ENCODE results near the gene SEPTIN1.
"Not testable (repeated sequence)": the region's sequence is repeated elsewhere in the genome, so short reads cannot be mapped to it uniquely, and the experiment has no call there.

The SEPTIN1 gene

DNA sequence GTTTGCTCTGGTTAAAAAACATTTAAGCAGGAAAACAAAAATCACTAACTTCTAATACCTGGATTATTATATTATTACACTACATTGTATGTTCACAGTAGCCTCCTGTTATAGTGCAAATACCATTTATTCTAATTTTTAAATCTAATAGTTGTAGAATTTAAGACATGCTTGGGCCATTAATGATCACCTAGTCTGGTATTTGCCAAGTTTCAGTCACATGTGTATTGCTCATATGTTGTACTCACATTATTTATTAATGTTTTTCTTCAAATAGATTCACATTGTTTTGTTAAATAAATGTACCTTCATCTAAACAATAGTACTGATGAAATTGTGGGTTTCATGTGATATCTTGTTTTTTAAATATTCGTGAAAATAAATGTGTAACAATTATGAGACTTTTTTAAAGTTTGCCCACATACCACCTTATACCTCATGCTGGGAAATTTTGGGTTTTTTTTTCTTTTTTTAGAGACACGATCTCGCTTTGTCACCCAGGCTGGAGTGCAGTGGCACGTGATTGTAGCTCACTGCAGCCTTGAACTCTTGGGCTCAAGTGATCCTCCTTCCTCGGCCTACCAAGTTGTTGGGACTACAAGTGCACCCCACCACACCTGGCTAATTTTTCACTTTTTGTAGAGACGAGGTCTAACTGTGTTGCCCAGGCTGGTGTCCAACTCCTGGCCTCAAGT, 30.9 kb upstream of the SEPTIN1 start:
- Mint-ChIP-seq H3K27ac (no peak overlapping the region), H3K27me3 (no peaks in the 10 kb centered on the region), H3K9me3 (no peaks in the 10 kb centered on the region), H3K4me3 (no peak overlapping the region), H3K36me3 (peaks cover 16% of the 10 kb centered on the region), H3K4me1 (peaks cover 38% of the 10 kb centered on the region)
- no peak for DNase-seq
- CTCF ChIA-PET = no interaction called here

DNA sequence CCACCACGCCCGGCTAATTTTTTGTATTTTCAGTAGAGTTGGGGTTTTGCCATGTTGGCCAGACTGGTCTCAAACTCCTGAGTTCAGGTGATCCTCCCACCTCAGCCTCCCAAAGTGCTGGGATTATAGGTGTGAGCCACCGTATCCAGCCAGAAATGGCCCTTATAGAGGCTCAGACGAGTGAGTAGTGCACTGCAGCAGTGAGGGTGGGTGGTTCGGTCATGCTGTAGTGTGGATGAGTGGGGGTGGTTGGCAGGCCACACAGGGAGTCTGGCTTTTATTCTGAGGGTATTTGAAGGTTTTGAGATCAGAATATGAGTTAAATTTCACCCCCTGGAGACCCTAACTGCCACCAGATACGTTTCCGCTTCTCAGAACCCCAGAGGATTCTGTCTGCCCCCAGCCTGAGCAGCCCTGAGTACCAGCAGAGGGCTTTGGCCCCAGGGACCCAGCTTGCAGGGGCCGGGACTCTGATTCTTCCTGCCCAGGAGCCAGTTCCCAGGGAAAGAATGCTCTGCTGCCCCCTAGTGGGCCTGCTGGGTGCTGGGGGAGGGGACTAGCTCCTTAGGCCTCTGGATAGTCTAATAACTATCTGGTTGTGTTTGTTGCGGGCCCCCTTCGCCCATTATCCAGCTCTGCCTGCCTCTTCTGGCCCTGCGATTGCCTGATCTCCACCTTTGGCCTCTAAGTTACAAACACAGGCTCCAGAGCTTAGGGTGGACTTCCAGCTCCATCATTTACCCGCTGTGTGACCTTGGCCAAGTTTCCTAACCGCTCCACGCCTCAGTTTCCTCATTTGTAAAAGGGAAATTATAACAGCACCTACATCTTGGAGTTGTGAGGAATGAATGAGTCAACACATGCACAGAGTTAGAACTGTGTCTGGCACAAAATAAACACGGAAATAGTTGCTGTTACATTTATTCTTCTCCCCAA, 27.0 kb upstream of the SEPTIN1 start:
- H3K9me3 Mint-ChIP-seq = no peaks in the 10 kb centered on the region
- CTCF ChIA-PET = interaction anchor here (0.6 to 2.5 kb wide), 29 partner anchors 9 to 377 kb away, joined by 3 to 19 read pairs (median 4); partner anchors contain the start of genes CD2BP2, TBX6, ZNF48 and ZNF688
- H3K27me3 Mint-ChIP-seq = peaks cover 5% of the 10 kb centered on the region
- DNase-seq = peak; percentile 95
- H3K36me3 Mint-ChIP-seq = peaks cover 14% of the 10 kb centered on the region
- peaks cover 31% of the 10 kb centered on the region for H3K4me1 Mint-ChIP-seq
- no peak overlapping the region for H3K27ac Mint-ChIP-seq
- no peak overlapping the region for H3K4me3 Mint-ChIP-seq

DNA sequence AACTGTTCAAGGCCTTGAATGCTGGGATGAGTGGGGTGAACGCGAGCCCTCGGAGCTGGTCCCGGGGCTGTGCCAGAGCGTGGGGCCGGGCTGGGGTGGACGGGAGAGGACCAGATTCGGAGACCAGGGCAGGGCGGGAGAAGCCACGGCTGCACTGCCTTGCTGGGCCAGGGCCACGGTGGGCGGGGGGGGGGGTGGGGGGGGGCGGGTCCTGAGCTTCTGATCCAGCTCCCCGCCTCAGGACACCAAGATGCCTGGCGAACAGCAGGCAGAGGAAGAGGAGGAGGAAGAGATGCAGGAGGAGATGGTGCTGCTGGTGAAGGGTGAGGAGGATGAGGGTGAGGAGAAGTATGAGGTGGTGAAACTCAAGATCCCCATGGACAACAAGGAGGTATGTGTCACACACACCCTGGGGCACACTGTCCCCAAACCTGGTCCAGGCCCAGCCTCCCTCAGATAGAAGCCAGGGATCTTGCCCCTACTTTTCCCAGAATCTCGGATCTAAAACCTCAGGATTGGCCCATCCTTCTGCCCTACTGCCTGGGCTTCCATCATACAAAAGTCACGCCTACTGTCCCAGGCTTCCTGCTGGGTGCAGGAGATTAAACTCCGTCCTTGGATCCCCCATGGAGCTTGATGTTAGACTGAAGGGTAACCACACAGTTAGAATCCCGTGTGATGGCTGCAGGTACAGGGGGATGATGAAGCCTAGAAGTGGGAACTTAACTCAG, 25.6 kb upstream of the SEPTIN1 start:
- H3K27me3 Mint-ChIP-seq = peaks cover 16% of the 10 kb centered on the region
- H3K36me3 Mint-ChIP-seq = peaks cover 8% of the 10 kb centered on the region
- DNase-seq = no peak
- peak overlapping the region; percentile 71 for H3K27ac Mint-ChIP-seq
- CTCF ChIA-PET = interaction anchor here (1.0 to 2.5 kb wide), 11 partner anchors 10 to 316 kb away, joined by 3 to 19 read pairs (median 4); partner anchors contain the start of genes TBX6 and ZNF48
- H3K9me3 Mint-ChIP-seq = no peaks in the 10 kb centered on the region
- H3K4me3 Mint-ChIP-seq = peak overlapping the region; percentile 81
- peaks cover 31% of the 10 kb centered on the region for H3K4me1 Mint-ChIP-seq

DNA sequence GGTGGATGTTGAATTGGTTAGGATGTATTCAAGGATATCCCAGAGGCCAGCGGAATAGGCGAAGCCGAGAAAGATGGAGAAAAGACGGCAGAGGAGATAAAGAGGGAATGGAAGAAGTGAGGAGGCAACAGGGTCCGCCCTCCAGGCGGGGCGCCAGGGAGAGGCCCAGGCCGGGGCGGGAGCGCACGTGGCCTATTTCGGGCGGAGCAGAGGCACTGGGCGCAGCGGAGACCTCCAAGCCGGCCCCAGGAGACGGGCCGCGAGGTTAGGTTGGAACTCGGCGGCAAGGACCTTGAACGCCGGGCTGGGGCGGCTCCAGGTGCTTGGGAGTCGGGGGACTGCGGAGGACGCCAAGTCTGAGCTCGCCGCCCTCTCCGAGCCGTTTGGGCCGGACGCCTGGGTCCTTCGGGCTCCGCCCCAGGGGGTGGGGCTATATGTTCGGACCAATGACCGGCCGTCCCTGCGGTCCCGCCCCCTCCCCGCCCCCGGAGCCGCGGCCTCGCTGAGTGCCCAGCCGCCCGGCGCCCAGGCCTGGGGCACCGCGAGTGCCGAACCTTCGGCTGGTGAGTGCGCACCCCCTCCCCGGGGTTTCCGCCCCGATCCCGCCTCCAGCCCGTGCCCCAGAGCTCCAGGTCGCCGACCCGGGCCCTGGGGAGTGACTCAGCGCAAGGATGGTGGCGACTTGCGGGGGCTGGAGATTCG, 24.9 kb upstream of the SEPTIN1 start, which contains the start of gene ZNF771:
Gene ZNF771 (plus strand): TSS at position 505 of the 702 bp plus-strand sequence. CDS start 448 bp downstream, outside the sequence.
- H3K9me3 Mint-ChIP-seq = no peaks in the 10 kb centered on the region
- peaks cover 30% of the 10 kb centered on the region for H3K4me1 Mint-ChIP-seq
- peak within 1 kb of the TSS; percentile 88 for H3K27ac Mint-ChIP-seq
- peaks cover 7% of the 10 kb centered on the region for H3K36me3 Mint-ChIP-seq
- DNase-seq = peak; percentile 94
- peak within 1 kb of the TSS; percentile 81 for H3K4me3 Mint-ChIP-seq
- CTCF ChIA-PET = interaction anchor here (0.9 to 1.7 kb wide), 9 partner anchors 10 to 315 kb away, joined by 3 to 6 read pairs (median 3); partner anchors contain the start of gene ZNF48
- peaks cover 23% of the 10 kb centered on the region for H3K27me3 Mint-ChIP-seq

DNA sequence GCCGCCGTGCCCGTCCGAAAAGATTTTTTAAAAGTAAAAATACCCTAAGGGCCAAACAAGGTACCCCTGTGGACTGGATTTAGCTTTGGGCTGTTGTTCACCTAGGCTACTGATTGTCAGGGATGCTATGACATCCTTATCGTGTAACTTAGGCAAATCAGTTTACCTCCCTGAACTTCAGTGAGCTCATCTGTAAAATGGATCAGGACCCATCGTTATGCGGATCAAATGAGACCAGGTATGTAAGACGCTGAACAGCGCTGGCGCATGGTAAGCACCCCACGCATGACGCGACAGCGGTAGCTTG, 24.4 kb upstream of the SEPTIN1 start:
- CTCF ChIA-PET = interaction anchor here (0.9 to 1.7 kb wide), 8 partner anchors 11 to 314 kb away, joined by 3 to 6 read pairs (median 4); partner anchors contain the start of gene ZNF48
- H3K27me3 Mint-ChIP-seq = peaks cover 25% of the 10 kb centered on the region
- peak overlapping the region; percentile 81 for H3K4me3 Mint-ChIP-seq
- H3K27ac Mint-ChIP-seq = peak overlapping the region; percentile 88
- no peak for DNase-seq
- no peaks in the 10 kb centered on the region for H3K9me3 Mint-ChIP-seq
- peaks cover 26% of the 10 kb centered on the region for H3K4me1 Mint-ChIP-seq
- H3K36me3 Mint-ChIP-seq = peaks cover 2% of the 10 kb centered on the region

DNA sequence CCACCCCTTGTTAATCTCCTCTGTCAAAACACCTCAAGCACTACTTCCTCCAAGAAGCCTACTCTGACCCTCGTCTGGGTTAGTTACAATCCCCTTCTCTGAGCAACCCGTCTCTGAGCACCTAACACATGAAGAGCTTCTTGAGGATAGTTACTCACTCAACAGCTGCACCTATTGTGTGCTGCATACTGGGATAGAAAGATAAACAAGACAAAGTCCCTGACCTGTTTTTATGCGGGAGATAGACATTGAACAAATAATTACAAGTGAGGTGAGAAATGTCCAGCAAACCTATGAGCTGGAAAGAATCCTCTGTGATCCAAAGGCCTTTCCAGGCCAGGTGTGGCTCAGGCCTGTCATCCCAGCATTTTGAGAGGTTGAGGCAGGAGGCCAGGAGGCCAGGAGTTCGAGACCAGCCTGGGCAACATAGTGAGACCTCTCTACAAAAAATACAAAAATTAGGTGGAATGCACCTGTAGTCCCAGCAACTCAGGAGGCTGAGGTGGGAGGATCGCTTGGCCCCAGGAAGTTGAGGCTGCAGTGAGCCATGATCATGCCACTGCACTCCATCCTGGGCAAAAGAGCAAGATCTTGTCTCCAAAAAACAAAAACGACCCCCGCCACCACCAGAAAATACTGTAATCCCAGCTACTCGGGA, 19.5 kb upstream of the SEPTIN1 start:
- CTCF ChIA-PET = interaction anchor here (1.1 kb wide), 1 partner anchor 19 kb away, joined by 4 read pairs; no protein-coding TSS in a partner anchor
- H3K36me3 Mint-ChIP-seq = peaks cover 17% of the 10 kb centered on the region
- DNase-seq = no peak
- H3K27me3 Mint-ChIP-seq = peaks cover 34% of the 10 kb centered on the region
- H3K27ac Mint-ChIP-seq = no peak overlapping the region
- H3K9me3 Mint-ChIP-seq = no peaks in the 10 kb centered on the region
- H3K4me3 Mint-ChIP-seq = peak overlapping the region; percentile 78
- peaks cover 33% of the 10 kb centered on the region for H3K4me1 Mint-ChIP-seq

DNA sequence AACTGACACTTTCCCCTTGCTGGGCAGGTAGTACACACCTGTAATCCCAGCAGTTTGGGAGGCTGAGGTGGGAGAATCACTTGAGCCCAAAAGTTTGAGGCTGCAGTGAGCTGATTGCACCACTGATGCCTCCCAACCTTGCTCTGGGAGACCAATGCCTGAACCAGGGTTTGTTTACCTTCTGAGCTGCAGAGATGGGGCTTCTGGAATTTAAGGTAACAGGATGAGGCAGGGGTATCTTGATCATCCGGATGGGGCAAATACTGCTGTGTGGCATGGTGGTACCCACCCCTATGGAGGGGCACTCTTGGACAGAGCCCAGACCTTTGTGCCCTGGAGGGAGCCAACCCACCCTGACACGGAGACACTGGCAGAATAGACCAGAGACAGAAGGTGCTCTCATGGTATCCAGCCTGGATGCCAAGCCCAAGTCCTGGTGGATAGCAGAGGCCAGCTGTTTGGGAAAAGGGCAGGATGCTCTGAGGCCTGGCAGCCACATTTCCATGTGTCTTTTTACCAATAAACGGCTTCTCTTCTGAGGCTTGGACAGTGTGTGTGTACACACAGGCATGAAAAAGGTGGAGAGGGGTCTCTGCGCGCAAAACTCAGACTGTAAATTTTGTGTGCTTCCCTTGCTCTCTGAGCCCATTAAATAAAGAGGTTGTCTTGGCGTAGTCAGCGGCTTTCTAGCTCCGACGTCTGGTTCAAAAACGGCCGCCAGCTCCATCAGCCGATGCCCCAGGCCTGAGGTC, 17.2 kb upstream of the SEPTIN1 start:
- Mint-ChIP-seq H3K36me3 (peaks cover 24% of the 10 kb centered on the region), H3K9me3 (no peaks in the 10 kb centered on the region), H3K27ac (peak overlapping the region; percentile 42), H3K4me3 (peak overlapping the region; percentile 78), H3K27me3 (peaks cover 31% of the 10 kb centered on the region), H3K4me1 (peaks cover 41% of the 10 kb centered on the region)
- no peak for DNase-seq
- CTCF ChIA-PET = interaction anchor here (1.6 kb wide), 1 partner anchor 10 kb away, joined by 7 read pairs; no protein-coding TSS in a partner anchor

DNA sequence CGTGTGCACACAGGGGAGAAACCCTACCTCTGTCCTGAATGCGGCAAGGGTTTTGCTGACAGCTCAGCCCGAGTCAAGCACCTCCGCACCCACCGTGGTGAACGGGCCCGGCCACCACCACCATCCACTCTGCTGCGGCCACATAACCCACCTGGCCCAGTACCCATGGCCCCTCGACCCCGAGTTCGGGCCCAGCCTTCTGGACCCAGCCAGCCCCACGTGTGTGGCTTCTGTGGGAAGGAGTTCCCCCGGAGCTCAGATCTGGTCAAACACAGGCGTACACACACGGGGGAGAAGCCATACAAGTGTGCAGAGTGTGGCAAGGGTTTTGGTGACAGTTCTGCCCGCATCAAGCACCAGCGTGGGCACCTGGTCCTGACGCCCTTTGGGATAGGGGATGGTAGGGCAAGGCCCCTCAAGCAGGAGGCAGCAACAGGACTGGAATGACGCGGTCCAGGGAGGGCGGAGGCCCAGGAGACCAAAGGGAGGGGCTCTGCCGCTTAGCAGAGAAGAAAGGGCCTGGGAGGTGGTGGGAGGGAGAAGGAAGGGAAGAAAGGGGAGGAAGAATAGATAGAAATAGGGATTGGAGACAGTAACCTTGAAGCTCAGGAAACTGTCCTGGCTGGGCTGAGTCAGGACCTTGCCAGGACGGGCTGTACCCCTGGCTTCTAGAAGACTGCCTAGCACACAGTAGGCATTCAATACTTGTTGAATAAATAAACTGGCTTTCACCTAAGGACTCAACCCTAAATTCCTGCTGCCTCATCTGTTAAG, 16.5 kb upstream of the SEPTIN1 start:
- Mint-ChIP-seq H3K27me3 (peaks cover 24% of the 10 kb centered on the region), H3K27ac (no peak overlapping the region), H3K4me1 (peaks cover 48% of the 10 kb centered on the region), H3K36me3 (peaks cover 24% of the 10 kb centered on the region), H3K9me3 (no peaks in the 10 kb centered on the region), H3K4me3 (peak overlapping the region; percentile 49)
- CTCF ChIA-PET = interaction anchor here (1.6 kb wide), 1 partner anchor 11 kb away, joined by 7 read pairs; no protein-coding TSS in a partner anchor
- DNase-seq = no peak

DNA sequence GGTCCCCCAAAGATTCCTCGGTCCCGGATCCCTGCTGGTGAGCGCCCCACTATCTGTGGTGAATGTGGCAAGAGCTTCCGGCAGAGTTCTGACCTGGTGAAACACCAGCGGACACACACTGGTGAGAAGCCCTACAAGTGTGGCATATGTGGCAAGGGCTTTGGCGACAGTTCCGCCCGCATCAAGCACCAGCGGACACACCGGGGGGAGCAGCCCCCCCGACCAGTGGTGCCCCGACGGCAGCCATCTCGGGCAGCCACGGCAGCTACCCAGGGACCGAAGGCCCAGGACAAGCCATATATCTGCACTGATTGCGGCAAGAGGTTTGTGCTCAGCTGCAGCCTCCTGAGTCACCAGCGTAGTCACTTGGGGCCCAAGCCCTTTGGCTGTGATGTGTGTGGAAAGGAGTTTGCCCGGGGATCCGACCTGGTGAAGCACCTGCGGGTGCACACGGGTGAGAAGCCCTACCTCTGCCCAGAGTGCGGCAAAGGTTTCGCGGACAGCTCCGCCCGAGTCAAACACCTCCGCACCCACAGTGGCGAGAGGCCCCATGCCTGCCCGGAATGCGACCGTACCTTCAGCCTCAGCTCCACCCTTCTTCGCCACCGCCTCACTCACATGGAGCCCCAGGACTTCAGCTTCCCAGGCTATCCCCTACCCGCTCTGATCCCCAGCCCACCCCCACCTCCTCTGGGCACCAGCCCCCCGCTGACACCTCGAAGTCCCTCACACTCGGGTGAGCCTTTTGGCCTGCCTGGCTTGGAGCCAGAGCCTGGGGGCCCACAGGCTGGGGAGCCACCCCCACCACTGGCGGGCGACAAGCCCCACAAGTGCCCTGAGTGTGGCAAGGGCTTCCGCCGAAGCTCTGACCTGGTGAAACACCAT, 15.7 kb upstream of the SEPTIN1 start:
- Mint-ChIP-seq H3K36me3 (peaks cover 24% of the 10 kb centered on the region), H3K4me1 (peaks cover 48% of the 10 kb centered on the region), H3K27me3 (peaks cover 19% of the 10 kb centered on the region), H3K4me3 (no peak overlapping the region), H3K27ac (no peak overlapping the region), H3K9me3 (no peaks in the 10 kb centered on the region)
- no peak for DNase-seq
- CTCF ChIA-PET = no interaction called here

DNA sequence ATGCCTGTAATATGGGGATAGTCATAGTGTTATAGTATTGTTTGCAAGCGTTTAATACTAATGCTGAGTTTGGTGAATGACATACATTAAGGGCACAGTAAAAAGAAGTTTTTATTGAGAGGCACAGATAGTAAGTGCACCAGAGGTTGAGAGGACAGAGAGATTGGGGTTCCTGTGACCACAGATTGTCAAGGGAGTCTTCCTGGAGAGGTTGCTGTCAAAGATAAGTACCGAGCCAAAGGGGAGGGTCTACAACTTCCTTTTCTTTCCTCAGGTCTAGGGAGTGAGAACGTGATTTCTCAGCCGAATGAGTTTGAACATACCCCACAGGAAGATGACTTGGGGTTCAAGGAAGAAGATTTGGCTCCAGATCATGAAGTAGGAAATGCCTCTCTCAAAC, 14.7 kb upstream of the SEPTIN1 start:
- Mint-ChIP-seq H3K9me3 (no peaks in the 10 kb centered on the region), H3K4me1 (peaks cover 48% of the 10 kb centered on the region), H3K4me3 (peak overlapping the region; percentile 88), H3K27me3 (peaks cover 10% of the 10 kb centered on the region), H3K36me3 (peaks cover 24% of the 10 kb centered on the region), H3K27ac (peak overlapping the region; percentile 60)
- CTCF ChIA-PET = interaction anchor here (2.6 kb wide), 1 partner anchor 14 kb away, joined by 11 read pairs; the partner anchor contains the start of gene SEPTIN1
- DNase-seq = no peak

DNA sequence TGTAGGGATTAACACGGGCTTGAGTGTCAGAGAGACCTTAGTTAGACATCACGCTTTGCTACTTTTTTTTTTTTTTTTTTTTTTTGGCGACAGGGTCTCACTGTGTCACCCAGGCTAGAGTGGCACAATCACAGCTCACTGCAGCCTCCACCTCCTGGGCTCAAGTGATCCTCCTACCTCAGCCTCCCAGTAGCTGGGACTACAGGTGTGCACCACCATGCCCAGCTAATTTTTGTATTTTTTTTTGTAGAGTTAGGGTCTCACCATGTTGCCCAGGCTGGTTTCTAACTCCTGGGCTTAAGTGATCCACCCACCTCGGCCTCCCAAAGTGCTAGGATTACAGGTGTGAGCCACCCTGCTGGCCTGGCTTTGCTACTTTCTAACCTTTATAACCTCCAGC, 14.3 kb upstream of the SEPTIN1 start:
- not testable (repeated sequence) for DNase-seq, H3K27ac Mint-ChIP-seq, H3K9me3 Mint-ChIP-seq
- CTCF ChIA-PET = interaction anchor here (1.0 to 2.6 kb wide), 4 partner anchors 11 to 16 kb away, joined by 3 to 11 read pairs (median 8); partner anchors contain the start of genes SEPTIN1 and ZNF771
- Mint-ChIP-seq H3K36me3 (peaks cover 24% of the 10 kb centered on the region), H3K4me3 (peak overlapping the region; percentile 88), H3K27me3 (peaks cover 12% of the 10 kb centered on the region), H3K4me1 (peaks cover 46% of the 10 kb centered on the region)
